Breast epithelium (tissue), 4 donors: Measurements from ENCODE around the gene GPR3. TPM values are rescaled to one million over a fixed set of nuclear protein-coding genes. Genes with fewer than 3 reads are reported as not detected.

Source experiments
- DNase-seq, 2 donors: peaks; one replicate each; pipeline ENCODE4 v3.0.0-alpha.2; 2019; ENCODE audit warnings: low spot score in 2 of 2
- H3K27ac ChIP-seq, 2 donors: fragments of 200-600 bp; sonication (generic) in 1 of 2; one replicate each; pipeline ENCODE4 v1.5.1; 2016 to 2019; ENCODE audit warnings: mild to moderate bottlenecking in 1 of 2
- H3K27me3 ChIP-seq, 2 donors: fragments of 200-600 bp; sonication (generic) in 1 of 2; one replicate each; pipeline versions ENCODE4 v1.5.1 to v1.6.0; 2017 to 2019; ENCODE audit warnings: control low read depth in 1 of 2, mild to moderate bottlenecking in 1 of 2
- H3K36me3 ChIP-seq: fragments of 200-600 bp; one replicate; pipeline ENCODE4 v1.5.1; 2019
- H3K4me1 ChIP-seq, 2 donors: fragments of 200-600 bp; sonication (generic); one replicate each; pipeline ENCODE4 v1.5.1; 2016 to 2019; ENCODE audit warnings: control low read depth in 1 of 2
- H3K4me3 ChIP-seq, 3 donors: fragments of 200-600 bp; sonication (generic); 1 replicate in 2 of 3; 2 replicates in 1 of 3; pipeline ENCODE4 v1.5.1; 2016 to 2019; ENCODE audit warnings: mild to moderate bottlenecking in 3 of 3, moderate library complexity in 2 of 3
- H3K9me3 ChIP-seq, 2 donors: fragments of 200-600 bp; sonication (generic) in 1 of 2; one replicate each; pipeline ENCODE4 v1.5.1; 2016 to 2019; ENCODE audit warnings: control low read depth in 1 of 2
- POLR2A ChIP-seq: fragments of 450-650 bp; IDR thresholded peaks from one replicate; pipeline ENCODE4 v1.6.1; 2016; ENCODE audit warnings: antibody characterized with exemption, mild to moderate bottlenecking, moderate library complexity
- POLR2AphosphoS5 ChIP-seq, 3 donors: sonication (generic); formaldehyde crosslinking; IDR thresholded peaks; one replicate each; pipeline ENCODE4 v1.6.1; 2017; ENCODE audit warnings: antibody characterized with exemption in 3 of 3
- intact Hi-C: fragments of 100-400 bp; cut with DNase I; formaldehyde crosslinking; loops from one replicate; pipeline ENCODE4 v1.15.1; 2023; ENCODE audit warnings: low total_unique reads
- total RNA-seq, 3 donors: library from RNA; depleted of rRNA; stranded (reverse); fragments of >200 nt; gene quantifications; one replicate each; pipeline ENCODE4 v1.1.0, GENCODE V29; 2016
- TF ChIP-seq, protein P1 (sequence below), 3 donors: fragments of 450-650 bp; IDR thresholded peaks; one replicate each; pipeline ENCODE4 v1.5.1; 2016 to 2017; ENCODE audit warnings: antibody characterized with exemption in 3 of 3, mild to moderate bottlenecking in 3 of 3, moderate library complexity in 3 of 3

The GPR3 gene
- total RNA-seq, 3 donors from 2014 or later = 0.16 to 0.66 TPM; not detected in 1

DNA sequence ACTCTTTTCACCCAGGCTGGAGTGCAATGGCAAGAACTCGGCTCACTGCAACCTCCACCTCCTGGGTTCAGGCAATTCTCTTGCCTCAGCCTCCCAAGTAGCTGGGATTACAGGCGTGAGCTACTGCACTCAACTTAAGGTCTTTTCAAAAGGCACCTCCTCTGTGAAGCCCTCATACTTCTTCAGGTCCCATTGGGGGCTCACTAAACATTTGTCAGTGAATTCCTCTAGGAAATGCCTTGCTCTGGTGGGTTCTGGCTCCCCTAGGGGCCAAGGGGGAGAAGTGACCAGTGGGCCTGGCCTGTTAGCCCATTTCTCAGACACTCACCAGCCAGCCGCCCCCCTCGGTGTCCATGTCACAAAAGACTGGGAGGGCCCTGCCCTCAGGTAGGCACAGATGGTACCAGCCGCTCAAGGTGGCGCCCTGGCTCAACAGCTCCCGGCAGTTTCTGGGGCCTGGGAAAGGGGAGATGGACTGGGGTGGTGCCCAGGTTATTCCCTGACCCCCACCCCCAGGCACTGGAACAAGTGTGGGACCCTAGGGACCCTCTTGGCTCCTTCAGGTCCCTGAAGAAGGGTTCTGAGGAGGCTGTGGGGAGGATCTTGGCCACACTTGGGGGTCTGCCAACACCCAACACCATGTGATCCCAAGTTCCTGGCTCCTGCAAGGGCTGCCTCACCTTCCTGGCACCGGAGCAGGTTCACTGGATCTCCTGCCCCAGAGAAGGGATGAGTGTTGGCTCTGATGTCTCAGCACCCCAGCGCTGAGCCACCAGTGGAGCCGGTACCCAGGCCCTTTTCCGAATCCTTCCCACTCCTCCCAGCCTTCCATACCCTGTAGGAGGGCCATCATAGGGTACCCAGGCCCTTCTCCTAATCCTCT, 19.4 kb upstream of the GPR3 start:
- H3K9me3 ChIP-seq = no peaks in the 10 kb centered on the region
- no peaks in the 10 kb centered on the region for H3K36me3 ChIP-seq
- no peak for TF ChIP-seq POLR2AphosphoS5 (IDR thresholded peaks at IDR 0.05)
- TF ChIP-seq, protein P1, sequence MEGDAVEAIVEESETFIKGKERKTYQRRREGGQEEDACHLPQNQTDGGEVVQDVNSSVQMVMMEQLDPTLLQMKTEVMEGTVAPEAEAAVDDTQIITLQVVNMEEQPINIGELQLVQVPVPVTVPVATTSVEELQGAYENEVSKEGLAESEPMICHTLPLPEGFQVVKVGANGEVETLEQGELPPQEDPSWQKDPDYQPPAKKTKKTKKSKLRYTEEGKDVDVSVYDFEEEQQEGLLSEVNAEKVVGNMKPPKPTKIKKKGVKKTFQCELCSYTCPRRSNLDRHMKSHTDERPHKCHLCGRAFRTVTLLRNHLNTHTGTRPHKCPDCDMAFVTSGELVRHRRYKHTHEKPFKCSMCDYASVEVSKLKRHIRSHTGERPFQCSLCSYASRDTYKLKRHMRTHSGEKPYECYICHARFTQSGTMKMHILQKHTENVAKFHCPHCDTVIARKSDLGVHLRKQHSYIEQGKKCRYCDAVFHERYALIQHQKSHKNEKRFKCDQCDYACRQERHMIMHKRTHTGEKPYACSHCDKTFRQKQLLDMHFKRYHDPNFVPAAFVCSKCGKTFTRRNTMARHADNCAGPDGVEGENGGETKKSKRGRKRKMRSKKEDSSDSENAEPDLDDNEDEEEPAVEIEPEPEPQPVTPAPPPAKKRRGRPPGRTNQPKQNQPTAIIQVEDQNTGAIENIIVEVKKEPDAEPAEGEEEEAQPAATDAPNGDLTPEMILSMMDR (IDR thresholded peaks at IDR 0.05) = no peak
- TF ChIP-seq POLR2A = no peak
- no peak overlapping the region for H3K4me3 ChIP-seq
- peaks cover 0 to 10% of the 10 kb centered on the region in 2 donors for H3K4me1 ChIP-seq
- no peaks in the 10 kb centered on the region for H3K27me3 ChIP-seq
- no peak for DNase-seq
- peak overlapping the region in 1 of 2 donors; percentile 22 for H3K27ac ChIP-seq
- intact Hi-C loops = no loop called here

DNA sequence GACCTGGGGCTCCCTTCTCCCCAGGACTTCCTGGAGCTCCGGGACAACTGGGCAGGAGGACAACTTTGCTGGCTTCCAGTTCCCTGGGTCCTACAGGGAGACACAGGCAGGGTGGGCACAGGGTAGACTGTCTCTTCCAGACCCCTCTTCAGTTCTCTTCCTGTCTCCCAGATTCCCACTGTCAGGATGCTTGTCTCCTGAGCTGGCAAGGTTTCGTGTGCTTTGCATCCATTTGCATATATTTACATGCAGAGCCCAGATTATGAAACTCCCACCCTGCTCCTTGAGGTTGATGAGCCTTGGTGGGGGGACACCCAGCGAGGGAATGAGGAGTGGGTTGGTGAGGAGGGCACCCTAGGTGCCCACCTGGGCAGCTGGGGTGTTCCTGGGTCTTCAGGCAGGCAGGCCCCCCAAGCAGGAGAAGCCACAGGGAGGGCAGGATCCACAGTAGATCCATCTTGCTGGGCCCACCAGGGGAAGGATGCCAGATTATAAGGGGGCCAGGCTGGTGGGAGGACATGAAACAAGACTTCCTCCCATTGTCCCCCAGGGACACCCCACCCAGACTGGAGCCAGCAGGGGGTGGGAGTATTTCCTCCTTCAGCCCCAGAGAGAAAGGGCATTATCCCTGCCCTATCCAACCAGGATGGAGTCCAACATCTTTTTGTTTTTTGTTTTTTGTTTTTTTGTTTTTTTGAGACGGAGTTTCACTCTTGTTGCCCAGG, 17.9 kb upstream of the GPR3 start, which contains the start of gene FCN3:
FCN3 (minus strand) TSS at position 463 of the 725 bp plus-strand sequence; CDS start at position 457, 6 bp downstream.
- no peak for DNase-seq

DNA sequence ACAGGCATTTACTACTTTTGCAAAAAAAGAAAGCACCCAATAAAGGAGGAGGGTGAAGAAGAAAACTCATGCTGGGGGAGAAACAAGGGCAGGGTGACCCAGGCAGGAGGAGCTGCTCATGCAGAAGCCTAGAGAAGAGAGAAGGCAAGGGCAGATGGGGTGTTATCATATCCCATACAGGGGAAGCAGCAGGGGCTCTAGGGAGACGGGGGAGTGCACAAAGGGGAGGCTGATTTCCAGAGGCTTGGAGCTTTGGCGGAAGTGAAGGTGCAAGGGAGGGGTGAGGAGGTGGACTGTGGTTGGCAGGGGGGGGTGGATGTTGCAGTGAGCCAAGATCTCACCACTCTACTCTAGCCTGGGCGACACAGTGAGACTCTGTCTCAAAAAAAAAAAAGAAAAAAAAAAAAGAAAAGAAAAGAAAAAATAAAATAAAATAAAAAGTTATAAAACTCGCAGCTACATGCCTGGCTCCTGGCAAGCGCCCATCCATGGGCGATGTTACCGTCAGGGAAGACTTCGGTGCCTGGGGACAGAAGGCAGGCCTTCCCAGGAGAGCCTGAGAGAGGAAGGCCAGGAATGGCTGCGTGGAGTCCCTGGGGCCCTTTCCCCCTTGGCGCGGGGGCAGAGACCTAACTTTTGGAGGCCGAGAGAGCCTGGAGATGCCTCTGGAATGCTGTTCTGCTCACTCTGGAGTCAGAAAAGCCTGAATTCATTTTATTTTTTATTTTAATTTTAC, 14.5 kb upstream of the GPR3 start:
- H3K36me3 ChIP-seq = no peaks in the 10 kb centered on the region
- TF ChIP-seq POLR2A (no peak), POLR2AphosphoS5 (IDR thresholded peaks at IDR 0.05) (no peak)
- TF ChIP-seq, protein P1 (IDR thresholded peaks at IDR 0.05) = no peak
- no peaks in the 10 kb centered on the region for H3K27me3 ChIP-seq
- H3K27ac ChIP-seq = peak overlapping the region in 1 of 2 donors; percentile 76
- peak in 1 of 2 donors; percentile 63 for DNase-seq
- H3K4me1 ChIP-seq = peaks cover 9 to 24% of the 10 kb centered on the region in 2 donors
- intact Hi-C loops = no loop called here
- H3K4me3 ChIP-seq = no peak overlapping the region
- H3K9me3 ChIP-seq = no peaks in the 10 kb centered on the region

More for the DNA sequence above, 17.9 kb upstream of the GPR3 start, which contains the start of gene FCN3:
- Histone ChIP-seq H3K36me3 (no peaks in the 10 kb centered on the region), H3K4me3 (no peak within 1 kb of the TSS), H3K4me1 (peaks cover 3 to 4% of the 10 kb centered on the region in 2 donors), H3K27ac (peak within 1 kb of the TSS in 1 of 2 donors; percentile 22), H3K9me3 (no peaks in the 10 kb centered on the region), H3K27me3 (no peaks in the 10 kb centered on the region)
- TF ChIP-seq, protein P1 (IDR thresholded peaks at IDR 0.05) = no peak
- TF ChIP-seq POLR2AphosphoS5 (IDR thresholded peaks at IDR 0.05) (no peak), POLR2A (no peak)
- intact Hi-C loops = no loop called here

GRCh38 chr1:27379564-27380122, 12.8 kb upstream of the GPR3 start:
- intact Hi-C loops = no loop called here
- Histone ChIP-seq H3K4me3 (no peak overlapping the region), H3K27ac (peak overlapping the region; percentile 68 to 76), H3K36me3 (no peaks in the 10 kb centered on the region), H3K9me3 (no peaks in the 10 kb centered on the region), H3K4me1 (peaks cover 9 to 24% of the 10 kb centered on the region in 2 donors), H3K27me3 (no peaks in the 10 kb centered on the region)
- no peak for DNase-seq
- TF ChIP-seq, protein P1 (IDR thresholded peaks at IDR 0.05) = peak in 1 of 3 donors; percentile 12
- TF ChIP-seq POLR2A = no peak
